Stimulated activated CD8-positive, alpha-beta memory T cell treated with anti-CD3 and anti-CD28 coated beads, Interleukin-4, amount 100 ng/mL, for 1 hour (primary cell): ENCODE results near the gene RAB40B.
"Not testable (repeated sequence)": the region's sequence is repeated elsewhere in the genome, so short reads cannot be mapped to it uniquely, and the experiment has no call there.

Source experiments
- DNase-seq, 2 donors: peaks; one replicate each; pipeline ENCODE4 v3.0.0-alpha.2; 2020; ENCODE audit warnings: low read depth in 2 of 2, low spot score in 1 of 2

RAB40B gene

DNA sequence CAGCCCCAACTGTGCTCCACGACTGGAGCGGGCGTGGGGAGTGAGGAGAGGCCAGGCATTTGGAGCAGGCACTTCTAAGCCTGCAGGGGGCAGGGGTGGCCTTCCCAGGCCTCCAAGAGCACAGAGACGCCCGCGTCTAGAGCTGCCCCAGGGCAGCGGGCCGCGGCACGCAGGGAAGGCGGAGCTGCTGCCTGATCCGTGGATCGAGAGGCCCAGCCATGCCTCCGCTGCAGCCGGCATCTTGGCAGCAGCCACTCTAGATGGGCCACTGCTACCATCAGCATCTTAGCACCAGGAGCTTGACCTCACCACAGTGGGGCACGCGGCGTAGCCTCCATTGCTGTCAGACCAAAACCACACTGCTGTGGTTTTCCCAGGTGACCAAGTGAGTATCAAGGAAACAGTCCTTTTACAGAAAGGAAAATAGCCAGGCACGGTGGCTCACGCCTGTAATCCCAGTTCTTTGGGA is 29.8 kb downstream of the RAB40B start:
- DNase-seq: no peak

- DNase-seq: no peak
Measured at GRCh38 chr17:82668024-82668630, 30.4 kb downstream of the RAB40B start.

- DNase-seq: no peak
Measured at GRCh38 chr17:82667668-82668000, 30.9 kb downstream of the RAB40B start.

DNA sequence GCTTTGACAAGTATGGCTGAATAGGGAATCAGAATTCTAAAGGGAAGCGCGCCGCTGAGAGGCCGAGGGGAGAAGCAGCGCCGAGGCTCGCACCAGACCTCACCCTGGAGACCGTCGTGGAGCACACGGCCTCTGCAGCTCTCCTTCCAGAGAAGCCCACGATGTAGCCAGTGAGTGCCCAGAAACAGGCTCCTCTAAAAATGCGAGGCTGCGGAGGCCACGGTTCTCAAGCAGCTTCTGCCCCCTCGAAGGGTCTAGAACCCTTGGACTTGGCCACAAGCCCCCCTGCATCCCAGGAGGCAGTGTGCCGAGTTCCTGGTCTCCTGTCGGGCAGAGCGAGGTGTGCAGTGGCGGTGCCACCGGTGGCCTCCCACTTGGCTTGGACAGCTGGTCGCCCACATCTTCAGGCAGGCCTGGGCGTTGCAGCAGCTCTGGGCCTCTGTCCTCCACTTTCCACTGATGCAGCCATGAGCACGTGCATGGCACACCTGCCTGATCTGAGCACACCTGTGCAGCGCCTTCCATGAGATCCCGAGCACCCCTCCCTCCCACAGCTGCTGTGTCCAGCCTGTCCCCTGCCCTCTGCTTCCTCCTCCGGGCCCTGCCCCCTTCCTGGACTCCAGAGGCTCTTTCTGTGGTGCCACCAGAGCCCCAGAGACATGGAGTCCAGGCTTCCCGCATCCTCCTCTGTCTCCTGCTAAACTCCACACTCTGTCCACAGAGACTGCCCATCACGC is 31.4 kb downstream of the RAB40B start:
- no peak for DNase-seq

GRCh38 chr17:82665891-82666290 is 32.6 kb downstream of the RAB40B start:
- no peak for DNase-seq

DNA sequence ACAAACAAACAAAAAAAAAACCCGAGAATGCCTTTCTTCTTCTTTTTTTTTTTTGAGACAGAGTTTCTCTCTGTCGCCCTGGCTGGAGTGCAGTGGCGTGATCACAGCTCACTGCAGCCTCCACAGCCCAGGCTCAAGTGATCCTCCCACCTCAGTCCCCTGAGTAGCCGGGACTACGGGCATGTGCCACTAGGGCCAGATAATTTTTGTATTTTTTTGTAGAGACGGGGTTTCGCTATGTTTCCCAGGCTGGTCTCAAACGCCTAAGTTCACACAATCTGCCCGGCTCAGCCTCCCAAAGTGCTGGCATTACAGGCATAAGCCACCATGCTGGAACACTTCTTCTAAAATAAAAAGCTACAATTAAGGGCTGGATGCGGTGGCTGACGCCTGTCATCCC is 33.3 kb downstream of the RAB40B start:
- DNase-seq: no peak

DNA sequence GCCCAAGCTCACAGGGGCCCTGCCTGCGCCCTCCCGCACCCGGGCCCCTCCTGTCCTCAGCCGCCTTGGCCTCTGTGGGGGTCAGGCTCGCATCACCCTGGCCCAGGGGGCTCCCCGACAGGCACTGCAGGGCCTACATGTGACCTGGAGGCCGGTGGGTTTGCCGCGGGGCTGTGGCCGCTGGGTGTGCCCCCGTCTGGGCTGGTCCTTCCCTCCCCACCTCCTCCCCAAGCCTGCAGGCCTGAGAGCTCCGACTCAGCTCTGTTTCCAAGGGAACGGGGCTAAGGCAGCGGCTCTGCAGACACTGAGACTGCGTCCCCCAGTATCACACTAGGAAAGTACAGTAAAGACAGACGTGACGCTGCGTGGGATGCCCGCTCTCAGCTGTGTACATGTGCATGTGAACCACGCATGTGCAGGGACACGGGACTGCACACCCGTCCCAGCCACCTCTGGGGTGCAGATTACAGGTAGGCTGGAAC is 33.8 kb downstream of the RAB40B start:
- no peak for DNase-seq

- DNase-seq: no peak
Measured at GRCh38 chr17:82664276-82664575, 34.3 kb downstream of the RAB40B start.

DNA sequence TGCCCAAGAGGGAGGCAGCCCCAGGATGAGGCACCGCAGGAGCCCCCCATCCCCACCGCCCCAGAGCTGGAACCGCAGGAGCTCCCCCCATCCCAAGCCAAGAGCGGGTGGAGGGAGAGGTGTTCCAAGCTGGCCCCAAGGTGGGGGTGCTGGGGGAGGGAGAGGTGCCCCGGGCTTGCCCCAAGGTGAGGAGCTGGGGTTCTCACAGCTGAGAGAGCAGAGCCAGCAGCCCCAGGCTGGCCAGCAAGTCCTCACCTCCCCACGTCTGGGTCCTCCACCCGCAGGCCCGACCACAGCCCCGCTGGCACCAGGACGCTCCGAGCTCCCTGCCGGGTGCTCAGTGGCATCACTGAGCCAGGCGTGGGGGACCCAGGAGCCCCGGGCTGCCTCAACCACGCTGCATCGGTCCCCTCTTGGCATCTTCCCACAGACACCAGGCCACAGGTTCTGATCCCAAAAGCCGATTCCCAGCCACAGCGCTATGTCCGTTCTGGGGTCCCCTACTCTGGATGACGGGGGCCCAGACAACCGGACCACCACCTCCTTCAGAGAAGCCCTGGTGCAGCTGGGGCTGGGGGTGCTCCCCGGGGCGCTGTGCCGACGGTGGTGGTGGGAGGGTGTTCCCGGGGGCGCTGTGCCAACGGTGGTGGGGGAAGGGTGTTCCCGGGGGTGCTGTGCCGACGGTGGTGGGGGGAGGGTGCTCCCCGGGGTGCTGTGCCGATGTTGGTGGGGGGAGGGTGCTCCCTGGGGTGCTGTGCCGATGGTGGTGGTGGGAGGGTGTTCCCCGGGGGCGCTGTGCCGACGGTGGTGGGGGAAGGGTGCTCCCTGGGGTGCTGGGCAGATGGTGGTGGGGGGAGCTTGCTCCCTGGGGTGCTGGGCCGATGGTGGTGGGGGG is 34.9 kb downstream of the RAB40B start:
- DNase-seq: no peak

GRCh38 chr17:82662711-82663261 is 35.7 kb downstream of the RAB40B start:
- DNase-seq: no peak

- DNase-seq: no peak
Measured at GRCh38 chr17:82661717-82662683, 36.5 kb downstream of the RAB40B start.

DNA sequence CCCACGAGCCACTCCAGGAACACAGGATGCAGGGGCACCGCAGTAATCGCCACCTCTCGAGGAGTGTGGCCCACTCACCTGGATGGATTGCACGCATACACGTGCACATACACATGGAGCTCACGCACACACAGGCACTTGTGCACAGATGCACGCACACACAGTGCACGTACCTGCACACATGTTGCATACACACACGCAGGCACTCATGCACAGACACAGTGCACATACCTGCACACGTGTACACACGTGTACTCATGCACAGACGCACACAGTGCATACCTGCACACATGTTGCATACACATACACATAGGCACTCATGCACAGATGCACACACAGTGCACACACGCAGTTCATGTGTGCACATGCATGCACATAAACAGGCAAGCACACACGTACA is 38.6 kb downstream of the RAB40B start:
- no peak for DNase-seq

DNA sequence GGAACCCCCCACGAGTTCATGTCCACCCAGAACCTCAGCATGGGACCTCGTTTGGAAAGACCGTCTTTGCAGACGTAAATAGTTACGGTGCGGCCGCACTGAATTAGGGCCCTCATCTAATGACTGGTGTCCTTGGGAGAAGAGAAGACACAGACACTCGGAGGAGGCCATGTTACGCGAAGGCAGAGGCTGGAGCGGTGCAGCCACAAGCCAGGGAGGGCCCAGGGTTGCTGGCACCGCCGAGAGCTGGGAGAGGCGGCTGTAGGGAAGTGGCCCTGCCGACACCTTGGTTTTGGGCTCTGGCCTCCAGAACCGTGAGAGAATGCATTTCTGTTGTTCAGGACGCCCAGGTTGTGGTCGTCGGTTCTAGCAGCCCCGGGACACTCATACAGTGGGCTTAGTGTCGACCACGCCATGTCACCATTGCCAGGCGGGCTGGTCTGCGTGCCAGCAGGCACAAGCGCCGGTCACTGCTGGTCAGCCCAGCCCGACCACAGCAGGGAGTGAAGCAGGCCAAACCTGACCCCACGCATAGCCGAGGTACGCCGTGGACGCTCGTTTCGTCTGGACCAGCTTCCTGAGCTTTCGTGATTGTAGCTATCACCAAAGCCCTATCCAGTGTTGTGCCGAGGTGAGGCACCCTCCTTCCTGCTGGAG is 39.6 kb downstream of the RAB40B start:
- DNase-seq: no peak

DNA sequence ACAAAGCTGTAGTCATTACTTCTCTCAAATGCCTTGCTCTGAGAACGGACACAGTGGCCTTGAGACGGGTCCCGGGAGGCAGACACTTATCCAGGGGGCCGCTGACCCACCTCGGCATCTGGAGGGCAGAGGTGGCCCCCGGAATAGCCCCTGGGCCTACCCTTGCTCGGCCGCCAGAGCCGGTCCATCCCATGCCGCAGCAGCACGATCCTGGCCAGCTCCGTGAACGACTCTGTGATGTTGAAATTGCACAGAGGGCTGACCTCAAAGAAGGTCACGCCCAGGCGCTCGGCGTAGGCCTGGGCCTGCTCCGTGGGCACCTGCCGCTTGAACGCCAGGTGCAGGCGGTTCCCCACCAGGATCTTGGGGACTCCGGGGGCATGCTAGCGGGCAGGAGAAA is 40.2 kb downstream of the RAB40B start:
- no peak for DNase-seq

- DNase-seq: no peak
Measured at GRCh38 chr17:82657926-82658325, 40.6 kb downstream of the RAB40B start.

DNA sequence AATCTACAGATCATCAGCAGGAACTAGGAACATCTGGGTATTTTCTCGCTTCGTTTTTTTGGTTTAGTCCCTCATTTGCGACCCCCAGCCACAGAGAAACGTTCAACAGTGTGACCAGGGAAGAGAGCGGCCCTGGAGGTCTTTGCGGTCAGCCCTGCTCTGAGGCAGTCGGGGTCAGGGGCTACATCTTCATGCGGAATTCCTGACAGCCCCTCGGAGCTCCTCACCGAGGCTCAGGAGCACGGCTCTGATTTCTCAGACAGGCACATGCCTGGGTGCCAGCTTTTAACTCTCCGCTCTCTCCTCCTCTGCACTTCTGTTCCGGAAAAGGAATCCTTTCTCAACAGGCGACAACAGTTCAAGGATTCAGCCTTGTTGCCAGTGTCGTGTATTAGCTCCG is 42.2 kb downstream of the RAB40B start:
- DNase-seq: no peak

- no peak for DNase-seq
Measured at GRCh38 chr17:82655523-82655922, 43.0 kb downstream of the RAB40B start.

DNA sequence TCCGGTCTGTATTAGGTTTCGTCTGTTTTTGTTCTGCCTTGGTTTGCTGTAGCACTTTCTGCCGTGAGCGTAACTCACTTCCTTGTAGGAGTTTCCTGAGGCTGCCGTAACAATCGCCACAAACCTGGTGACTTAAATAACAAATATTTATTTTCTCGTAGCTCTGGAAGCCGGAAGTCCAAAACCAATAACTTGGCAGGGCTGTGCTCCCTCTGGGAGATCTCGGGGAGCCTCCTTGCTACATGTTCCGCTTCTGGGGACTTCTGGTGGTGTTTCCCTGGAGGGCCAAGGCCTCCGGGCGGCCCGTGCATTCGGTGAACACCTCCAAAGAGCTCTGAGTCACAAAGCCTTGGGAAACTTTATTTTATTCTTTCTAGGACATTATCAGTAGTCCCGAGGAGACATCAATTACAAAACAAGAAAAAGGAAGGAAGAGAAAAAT is 43.4 kb downstream of the RAB40B start:
- no peak for DNase-seq

- DNase-seq: not testable (repeated sequence)
Measured at GRCh38 chr17:82654611-82655010, 43.9 kb downstream of the RAB40B start.
